ENCODE data around the gene YPEL4. TPM values are rescaled to one million over a fixed set of nuclear protein-coding genes. Genes with fewer than 3 reads are reported as not detected.

YPEL4 gene
- total and polyA plus RNA-seq, 2 donors from 2014 or later = 0.82 to 0.88 TPM

- Histone ChIP-seq H3K4me1 (ENCODE audit: control insufficient read depth in 2 of 3, insufficient read depth in 2 of 3, low read depth in 1 of 3, low read length in 3 of 3) (no peaks in the 10 kb centered on the region), H3K27me3 (ENCODE audit: control insufficient read depth, insufficient read depth, low read length) (no peaks in the 10 kb centered on the region), H3K9me3 (ENCODE audit: control insufficient read depth in 2 of 3, insufficient read depth in 1 of 3, low read length in 3 of 3) (no peaks in the 10 kb centered on the region), H3K36me3 (ENCODE audit: control insufficient read depth in 2 of 3, insufficient read depth in 3 of 3, low read length in 3 of 3) (peaks cover 2 to 9% (median 5%) of the 10 kb centered on the region in 3 donors), H3K27ac (ENCODE audit: low read depth in 2 of 2, low read length in 2 of 2) (no peak overlapping the region), H3K4me3 (ENCODE audit: low read length in 3 of 3) (no peak overlapping the region), H3K9ac (ENCODE audit: low read length in 3 of 3) (no peak overlapping the region)
- TF ChIP-seq, protein P1, sequence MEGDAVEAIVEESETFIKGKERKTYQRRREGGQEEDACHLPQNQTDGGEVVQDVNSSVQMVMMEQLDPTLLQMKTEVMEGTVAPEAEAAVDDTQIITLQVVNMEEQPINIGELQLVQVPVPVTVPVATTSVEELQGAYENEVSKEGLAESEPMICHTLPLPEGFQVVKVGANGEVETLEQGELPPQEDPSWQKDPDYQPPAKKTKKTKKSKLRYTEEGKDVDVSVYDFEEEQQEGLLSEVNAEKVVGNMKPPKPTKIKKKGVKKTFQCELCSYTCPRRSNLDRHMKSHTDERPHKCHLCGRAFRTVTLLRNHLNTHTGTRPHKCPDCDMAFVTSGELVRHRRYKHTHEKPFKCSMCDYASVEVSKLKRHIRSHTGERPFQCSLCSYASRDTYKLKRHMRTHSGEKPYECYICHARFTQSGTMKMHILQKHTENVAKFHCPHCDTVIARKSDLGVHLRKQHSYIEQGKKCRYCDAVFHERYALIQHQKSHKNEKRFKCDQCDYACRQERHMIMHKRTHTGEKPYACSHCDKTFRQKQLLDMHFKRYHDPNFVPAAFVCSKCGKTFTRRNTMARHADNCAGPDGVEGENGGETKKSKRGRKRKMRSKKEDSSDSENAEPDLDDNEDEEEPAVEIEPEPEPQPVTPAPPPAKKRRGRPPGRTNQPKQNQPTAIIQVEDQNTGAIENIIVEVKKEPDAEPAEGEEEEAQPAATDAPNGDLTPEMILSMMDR (IDR thresholded peaks at IDR 0.05; ENCODE audit: borderline replicate concordance, extremely low read depth, insufficient read depth) = no peak
- DNase-seq = no peak
- intact Hi-C loops (cut with DNase I) = no loop called here
- no peak for FAIRE-seq
Measured at GRCh38 chr11:57614234-57614772, 35.4 kb downstream of the YPEL4 start.

DNA sequence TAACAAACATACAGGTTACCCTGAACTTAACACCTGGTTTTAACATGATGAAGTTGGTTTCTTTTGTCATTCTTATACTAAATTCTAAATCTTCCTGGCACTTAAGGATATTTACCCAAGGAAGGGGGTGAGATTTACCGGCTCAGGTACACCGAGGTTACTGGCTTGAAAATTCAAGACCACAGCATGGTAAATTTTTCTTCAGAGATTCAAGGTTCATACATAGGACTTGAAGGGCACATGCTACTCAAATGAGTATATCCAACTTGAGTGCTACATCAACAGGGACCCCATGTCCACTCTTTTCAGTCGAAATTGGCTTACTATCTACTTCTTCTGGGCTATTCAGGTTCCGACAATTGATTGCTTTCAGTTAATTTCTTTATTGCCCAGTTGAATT is 39.5 kb downstream of the YPEL4 start:
- DNase-seq = no peak

DNA sequence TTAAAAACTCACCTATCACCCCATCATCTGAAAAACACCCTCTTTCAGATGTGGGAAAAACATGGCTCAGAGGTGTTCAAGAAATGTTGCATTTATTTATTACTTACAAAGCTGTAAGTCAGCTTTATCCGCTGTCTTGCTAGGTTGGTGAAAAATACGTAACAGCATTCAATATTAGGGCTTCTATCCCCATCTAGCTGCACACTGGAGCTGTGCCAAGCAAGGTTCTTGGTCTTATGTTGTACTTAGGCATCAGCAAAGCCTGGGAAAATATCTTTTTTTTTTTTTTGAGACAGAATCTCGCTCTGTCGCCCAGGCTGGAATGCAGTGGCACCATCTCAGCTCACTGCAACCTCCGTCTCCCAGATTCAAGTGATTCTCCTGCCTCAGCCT is 44.7 kb downstream of the YPEL4 start:
- H3K27ac ChIP-seq (ENCODE audit: low read depth in 2 of 2, low read length in 2 of 2) = no peak overlapping the region
- no peaks in the 10 kb centered on the region for H3K4me1 ChIP-seq (ENCODE audit: control insufficient read depth in 2 of 3, insufficient read depth in 2 of 3, low read depth in 1 of 3, low read length in 3 of 3)
- no peak overlapping the region for H3K4me3 ChIP-seq (ENCODE audit: low read length in 3 of 3)
- H3K9ac ChIP-seq (ENCODE audit: low read length in 3 of 3) = no peak overlapping the region
- H3K27me3 ChIP-seq (ENCODE audit: control insufficient read depth, insufficient read depth, low read length) = no peaks in the 10 kb centered on the region
- DNase-seq (peak in 1 of 5 donors; percentile 40), FAIRE-seq (no peak)
- no peaks in the 10 kb centered on the region for H3K9me3 ChIP-seq (ENCODE audit: control insufficient read depth in 2 of 3, insufficient read depth in 1 of 3, low read length in 3 of 3)
- TF ChIP-seq, protein P1 (IDR thresholded peaks at IDR 0.05; ENCODE audit: borderline replicate concordance, extremely low read depth, insufficient read depth) = no peak
- peaks cover 0 to 11% (median 2%) of the 10 kb centered on the region in 3 donors for H3K36me3 ChIP-seq (ENCODE audit: control insufficient read depth in 2 of 3, insufficient read depth in 3 of 3, low read length in 3 of 3)
- intact Hi-C loops (cut with DNase I) = no loop called here

More for the DNA sequence above, 39.5 kb downstream of the YPEL4 start:
- Histone ChIP-seq H3K4me3 (ENCODE audit: low read length in 3 of 3) (no peak overlapping the region), H3K27ac (ENCODE audit: low read depth in 2 of 2, low read length in 2 of 2) (no peak overlapping the region), H3K4me1 (ENCODE audit: control insufficient read depth in 2 of 3, insufficient read depth in 2 of 3, low read depth in 1 of 3, low read length in 3 of 3) (no peaks in the 10 kb centered on the region), H3K27me3 (ENCODE audit: control insufficient read depth, insufficient read depth, low read length) (no peaks in the 10 kb centered on the region), H3K9me3 (ENCODE audit: control insufficient read depth in 2 of 3, insufficient read depth in 1 of 3, low read length in 3 of 3) (no peaks in the 10 kb centered on the region), H3K36me3 (ENCODE audit: control insufficient read depth in 2 of 3, insufficient read depth in 3 of 3, low read length in 3 of 3) (peaks cover 5 to 11% (median 9%) of the 10 kb centered on the region in 3 donors), H3K9ac (ENCODE audit: low read length in 3 of 3) (no peak overlapping the region)
- intact Hi-C loops (cut with DNase I) = no loop called here
- no peak for FAIRE-seq
- TF ChIP-seq, protein P1 (IDR thresholded peaks at IDR 0.05; ENCODE audit: borderline replicate concordance, extremely low read depth, insufficient read depth) = no peak

Data from kidney (tissue), 14 donors.